ENCODE data around the gene ANKMY1.

The ANKMY1 gene

GRCh38 chr2:240480834-240481623 is 76.8 kb downstream of the ANKMY1 start:
- Histone ChIP-seq H3K27me3 (ENCODE audit: control insufficient read depth, insufficient read depth, low read length) (no peaks in the 10 kb centered on the region), H3K36me3 (ENCODE audit: control insufficient read depth, insufficient read depth, low read length) (no peaks in the 10 kb centered on the region), H3K9ac (ENCODE audit: low read length) (no peak overlapping the region), H3K4me3 (ENCODE audit: low read length) (no peak overlapping the region), H3K27ac (ENCODE audit: low read depth, low read length) (no peak overlapping the region), H3K4me1 (ENCODE audit: control insufficient read depth, insufficient read depth, low read length) (no peaks in the 10 kb centered on the region)

GRCh38 chr2:240479111-240479501 is 78.7 kb downstream of the ANKMY1 start:
- H3K4me1 ChIP-seq (ENCODE audit: control insufficient read depth, insufficient read depth, low read length) = no peaks in the 10 kb centered on the region
- no peak overlapping the region for H3K27ac ChIP-seq (ENCODE audit: low read depth, low read length)
- no peak overlapping the region for H3K4me3 ChIP-seq (ENCODE audit: low read length)
- no peaks in the 10 kb centered on the region for H3K27me3 ChIP-seq (ENCODE audit: control insufficient read depth, insufficient read depth, low read length)
- H3K9ac ChIP-seq (ENCODE audit: low read length) = no peak overlapping the region
- H3K36me3 ChIP-seq (ENCODE audit: control insufficient read depth, insufficient read depth, low read length) = no peaks in the 10 kb centered on the region

- no peak overlapping the region for H3K4me3 ChIP-seq (ENCODE audit: low read length)
- no peak overlapping the region for H3K9ac ChIP-seq (ENCODE audit: low read length)
- H3K36me3 ChIP-seq (ENCODE audit: control insufficient read depth, insufficient read depth, low read length) = no peaks in the 10 kb centered on the region
- H3K27me3 ChIP-seq (ENCODE audit: control insufficient read depth, insufficient read depth, low read length) = no peaks in the 10 kb centered on the region
- no peak overlapping the region for H3K27ac ChIP-seq (ENCODE audit: low read depth, low read length)
- no peaks in the 10 kb centered on the region for H3K4me1 ChIP-seq (ENCODE audit: control insufficient read depth, insufficient read depth, low read length)
Observed at GRCh38 chr2:240478346-240479110, 79.3 kb downstream of the ANKMY1 start.

DNA sequence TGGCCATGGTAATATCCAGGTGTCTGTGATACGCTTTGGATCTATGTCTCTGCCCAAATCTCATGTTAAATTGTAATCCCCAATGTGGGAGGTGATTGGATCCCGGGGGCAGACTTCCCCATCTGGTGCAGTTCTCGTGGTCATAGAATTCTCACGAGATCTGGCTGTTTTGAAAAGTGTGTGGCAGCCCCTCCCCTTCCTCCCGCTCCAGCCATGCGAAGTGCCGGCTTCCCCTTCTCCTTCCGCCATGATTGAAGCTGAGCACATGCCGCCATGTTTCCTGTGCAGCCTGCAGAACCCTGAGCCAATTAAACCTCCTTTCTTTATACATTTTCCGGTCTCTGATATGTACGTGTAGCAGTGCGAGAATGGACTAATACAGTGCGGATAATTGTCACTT is 79.9 kb downstream of the ANKMY1 start:
- Histone ChIP-seq H3K9ac (ENCODE audit: low read length) (no peak overlapping the region), H3K36me3 (ENCODE audit: control insufficient read depth, insufficient read depth, low read length) (no peaks in the 10 kb centered on the region), H3K4me3 (ENCODE audit: low read length) (no peak overlapping the region)

DNA sequence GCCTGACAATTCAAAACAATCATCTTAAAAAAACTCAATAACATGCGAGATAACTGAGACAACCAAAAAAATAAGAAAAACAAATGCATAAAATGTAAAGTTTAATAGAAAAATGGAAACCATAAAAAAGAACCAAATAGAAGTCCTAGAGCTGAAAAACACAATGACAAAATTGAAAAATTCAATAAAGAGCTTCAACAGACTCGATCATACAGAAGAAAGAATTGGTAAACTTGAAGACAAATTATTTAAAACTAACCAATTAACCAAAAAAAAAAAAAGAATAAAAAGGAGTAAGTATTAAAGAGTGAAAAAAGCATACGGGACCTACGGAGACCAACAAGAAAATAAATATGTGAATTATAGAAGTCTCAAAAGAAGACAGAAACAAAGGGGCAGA is 84.6 kb downstream of the ANKMY1 start:
- H3K36me3 ChIP-seq (ENCODE audit: control insufficient read depth, insufficient read depth, low read length) = no peaks in the 10 kb centered on the region
- no peak overlapping the region for H3K27ac ChIP-seq (ENCODE audit: low read depth, low read length)
- no peaks in the 10 kb centered on the region for H3K4me1 ChIP-seq (ENCODE audit: control insufficient read depth, insufficient read depth, low read length)
- no peak overlapping the region for H3K9ac ChIP-seq (ENCODE audit: low read length)
- H3K4me3 ChIP-seq (ENCODE audit: low read length) = no peak overlapping the region
- no peaks in the 10 kb centered on the region for H3K27me3 ChIP-seq (ENCODE audit: control insufficient read depth, insufficient read depth, low read length)

More for the DNA sequence above, 79.9 kb downstream of the ANKMY1 start:
- Histone ChIP-seq H3K27me3 (ENCODE audit: control insufficient read depth, insufficient read depth, low read length) (no peaks in the 10 kb centered on the region), H3K27ac (ENCODE audit: low read depth, low read length) (no peak overlapping the region), H3K4me1 (ENCODE audit: control insufficient read depth, insufficient read depth, low read length) (no peaks in the 10 kb centered on the region)

DNA sequence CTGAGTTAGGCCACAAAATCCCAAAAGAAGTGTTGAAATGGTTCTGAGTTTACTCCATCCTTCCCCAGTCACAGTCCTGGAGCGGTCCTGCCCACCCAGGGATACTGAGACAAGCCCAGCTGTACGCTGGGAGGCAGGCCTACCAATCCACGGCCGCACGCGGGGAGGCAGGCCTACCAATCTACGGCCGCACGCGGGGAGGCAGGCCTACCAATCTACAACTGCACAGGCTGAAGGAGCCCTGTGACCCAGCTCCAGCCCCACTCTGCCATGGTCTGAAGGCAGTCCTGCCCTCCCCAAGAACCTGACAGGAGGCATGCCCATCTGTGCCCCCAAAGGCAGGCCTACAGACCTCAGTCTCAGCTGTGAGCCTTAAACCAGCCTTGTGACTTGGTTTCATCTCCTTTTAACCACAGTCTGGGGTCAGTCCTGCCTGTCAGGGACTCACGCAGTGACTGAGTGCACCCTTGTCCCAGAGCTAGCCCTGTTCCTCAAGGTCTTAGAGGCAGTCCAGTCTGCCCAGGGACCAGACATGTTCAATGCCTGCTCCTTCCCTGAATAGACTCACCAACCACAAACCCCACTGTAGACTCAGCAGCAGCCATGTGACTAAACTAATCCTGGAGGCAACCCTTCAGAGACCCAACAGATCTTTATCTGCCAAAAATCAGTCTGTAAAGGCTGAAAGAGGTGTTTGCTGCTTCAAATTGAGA is 85.6 kb downstream of the ANKMY1 start:
- Histone ChIP-seq H3K4me3 (ENCODE audit: low read length) (no peak overlapping the region), H3K27me3 (ENCODE audit: control insufficient read depth, insufficient read depth, low read length) (no peaks in the 10 kb centered on the region)

DNA sequence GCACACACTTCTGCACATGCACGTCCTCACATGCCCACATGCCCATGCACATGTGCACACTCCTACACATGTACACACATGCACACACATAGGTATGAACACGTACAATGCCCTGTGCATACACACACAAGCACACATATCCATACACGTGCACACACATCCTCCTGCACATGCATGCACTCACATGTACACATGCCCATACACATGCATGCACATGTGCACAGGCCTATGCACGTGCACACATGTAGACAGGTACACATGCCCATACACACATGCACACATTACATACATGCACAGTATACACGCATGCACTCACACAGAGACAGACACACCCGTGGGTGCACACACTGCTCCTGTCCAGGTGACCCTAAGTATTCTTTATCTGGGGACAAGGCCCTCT is 88.0 kb downstream of the ANKMY1 start:
- H3K4me1 ChIP-seq (ENCODE audit: control insufficient read depth, insufficient read depth, low read length) = no peaks in the 10 kb centered on the region
- no peak overlapping the region for H3K9ac ChIP-seq (ENCODE audit: low read length)
- H3K36me3 ChIP-seq (ENCODE audit: control insufficient read depth, insufficient read depth, low read length) = no peaks in the 10 kb centered on the region
- no peak overlapping the region for H3K4me3 ChIP-seq (ENCODE audit: low read length)
- H3K27ac ChIP-seq (ENCODE audit: low read depth, low read length) = no peak overlapping the region
- H3K27me3 ChIP-seq (ENCODE audit: control insufficient read depth, insufficient read depth, low read length) = no peaks in the 10 kb centered on the region

More for the DNA sequence above, 85.6 kb downstream of the ANKMY1 start:
- no peak overlapping the region for H3K27ac ChIP-seq (ENCODE audit: low read depth, low read length)
- no peak overlapping the region for H3K9ac ChIP-seq (ENCODE audit: low read length)
- H3K36me3 ChIP-seq (ENCODE audit: control insufficient read depth, insufficient read depth, low read length) = no peaks in the 10 kb centered on the region
- no peaks in the 10 kb centered on the region for H3K4me1 ChIP-seq (ENCODE audit: control insufficient read depth, insufficient read depth, low read length)

GRCh38 chr2:240469239-240469636 is 88.5 kb downstream of the ANKMY1 start:
- H3K36me3 ChIP-seq (ENCODE audit: control insufficient read depth, insufficient read depth, low read length) = peaks cover 2% of the 10 kb centered on the region
- no peaks in the 10 kb centered on the region for H3K4me1 ChIP-seq (ENCODE audit: control insufficient read depth, insufficient read depth, low read length)
- H3K4me3 ChIP-seq (ENCODE audit: low read length) = no peak overlapping the region
- H3K27me3 ChIP-seq (ENCODE audit: control insufficient read depth, insufficient read depth, low read length) = no peaks in the 10 kb centered on the region
- H3K27ac ChIP-seq (ENCODE audit: low read depth, low read length) = no peak overlapping the region
- no peak overlapping the region for H3K9ac ChIP-seq (ENCODE audit: low read length)

GRCh38 chr2:240468303-240469238 is 89.2 kb downstream of the ANKMY1 start:
- Histone ChIP-seq H3K9ac (ENCODE audit: low read length) (no peak overlapping the region), H3K27me3 (ENCODE audit: control insufficient read depth, insufficient read depth, low read length) (no peaks in the 10 kb centered on the region), H3K27ac (ENCODE audit: low read depth, low read length) (no peak overlapping the region), H3K36me3 (ENCODE audit: control insufficient read depth, insufficient read depth, low read length) (peaks cover 6% of the 10 kb centered on the region), H3K4me1 (ENCODE audit: control insufficient read depth, insufficient read depth, low read length) (no peaks in the 10 kb centered on the region), H3K4me3 (ENCODE audit: low read length) (no peak overlapping the region)

DNA sequence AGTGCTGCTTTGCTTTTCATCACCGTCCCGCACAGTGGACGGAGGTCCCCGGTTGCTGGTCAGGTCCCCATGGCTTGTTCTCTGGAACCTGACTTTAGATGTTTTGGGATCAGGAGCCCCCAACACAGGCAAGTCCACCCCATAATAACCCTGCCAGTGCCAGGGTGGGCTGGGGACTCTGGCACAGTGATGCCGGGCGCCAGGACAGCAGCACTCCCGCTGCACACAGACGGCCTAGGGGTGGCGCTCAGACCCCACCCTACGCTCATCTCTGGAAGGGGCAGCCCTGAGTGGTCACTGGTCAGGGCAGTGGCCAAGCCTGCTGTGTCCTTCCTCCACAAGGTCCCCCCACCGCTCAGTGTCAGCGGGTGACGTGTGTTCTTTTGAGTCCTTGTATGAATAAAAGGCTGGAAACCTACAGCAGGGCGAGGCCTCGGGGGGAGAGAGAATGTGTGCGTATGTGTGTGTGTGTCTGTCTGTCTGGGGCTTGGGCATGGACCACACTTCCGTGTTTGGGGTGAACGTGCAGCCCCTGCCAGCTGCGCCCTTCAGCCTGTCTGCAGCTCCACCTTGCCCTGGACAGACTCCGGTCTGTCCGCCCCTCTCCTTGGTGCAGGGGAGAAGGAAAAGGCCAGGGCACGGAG is 90.0 kb downstream of the ANKMY1 start:
- no peaks in the 10 kb centered on the region for H3K27me3 ChIP-seq (ENCODE audit: control insufficient read depth, insufficient read depth, low read length)
- no peak overlapping the region for H3K9ac ChIP-seq (ENCODE audit: low read length)
- no peak overlapping the region for H3K4me3 ChIP-seq (ENCODE audit: low read length)
- no peaks in the 10 kb centered on the region for H3K4me1 ChIP-seq (ENCODE audit: control insufficient read depth, insufficient read depth, low read length)
- peaks cover 6% of the 10 kb centered on the region for H3K36me3 ChIP-seq (ENCODE audit: control insufficient read depth, insufficient read depth, low read length)
- no peak overlapping the region for H3K27ac ChIP-seq (ENCODE audit: low read depth, low read length)

- Histone ChIP-seq H3K9ac (ENCODE audit: low read length) (no peak overlapping the region), H3K27ac (ENCODE audit: low read depth, low read length) (no peak overlapping the region), H3K4me3 (ENCODE audit: low read length) (no peak overlapping the region), H3K36me3 (ENCODE audit: control insufficient read depth, insufficient read depth, low read length) (peaks cover 6% of the 10 kb centered on the region), H3K4me1 (ENCODE audit: control insufficient read depth, insufficient read depth, low read length) (no peaks in the 10 kb centered on the region), H3K27me3 (ENCODE audit: control insufficient read depth, insufficient read depth, low read length) (no peaks in the 10 kb centered on the region)
Observed at GRCh38 chr2:240467149-240467642, 90.6 kb downstream of the ANKMY1 start.
